ENCODE results near the gene VARS2.
"Not testable (repeated sequence)": the region's sequence is repeated elsewhere in the genome, so short reads cannot be mapped to it uniquely, and the experiment has no call there.

Gene VARS2

DNA sequence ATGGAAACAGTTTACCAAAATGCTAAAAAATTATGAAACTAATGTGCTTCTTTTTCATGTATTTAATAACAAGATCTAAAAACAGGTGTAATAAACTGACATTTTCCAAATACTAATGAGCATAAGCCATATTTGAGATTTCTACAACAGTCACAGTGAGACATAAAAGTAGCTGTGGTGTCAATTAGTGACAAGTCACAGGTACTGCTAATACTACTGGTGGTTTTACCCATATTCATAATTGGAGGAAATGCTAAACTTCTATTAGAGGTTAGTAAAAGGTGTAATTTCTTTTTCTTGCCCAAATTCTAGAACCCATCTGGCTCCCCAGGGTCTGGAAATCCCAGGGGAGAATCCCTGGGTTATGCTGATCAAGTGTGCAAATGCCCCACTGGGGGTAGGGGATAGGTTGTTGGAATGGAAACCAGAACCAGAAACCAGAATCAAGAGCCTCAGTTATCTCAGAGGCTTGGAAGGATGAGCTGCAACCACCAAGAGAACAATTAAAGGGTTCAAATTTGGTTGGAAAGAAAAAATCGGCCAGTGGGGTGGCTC, 13.1 kb upstream of the VARS2 start:
- DNase-seq = no peak

DNA sequence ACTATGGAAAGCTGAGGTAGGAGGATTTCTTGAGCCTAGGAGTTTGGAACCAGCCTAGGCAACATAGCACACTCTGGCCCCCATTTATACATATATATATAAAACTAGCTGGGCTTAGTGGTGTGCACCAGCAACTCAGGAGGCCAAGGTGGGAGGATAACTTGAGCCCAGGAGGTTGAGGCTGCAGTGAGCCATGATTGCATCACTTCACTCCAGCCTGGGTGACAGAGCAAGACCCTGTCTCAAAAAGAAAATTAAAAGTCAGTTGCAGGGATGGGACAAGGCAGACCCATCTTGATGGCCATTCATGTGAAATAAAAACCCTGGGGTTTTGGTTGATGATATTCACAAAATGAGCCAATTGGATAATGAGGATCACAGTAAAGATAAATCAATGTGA, 12.6 kb upstream of the VARS2 start:
- DNase-seq = no peak

DNA sequence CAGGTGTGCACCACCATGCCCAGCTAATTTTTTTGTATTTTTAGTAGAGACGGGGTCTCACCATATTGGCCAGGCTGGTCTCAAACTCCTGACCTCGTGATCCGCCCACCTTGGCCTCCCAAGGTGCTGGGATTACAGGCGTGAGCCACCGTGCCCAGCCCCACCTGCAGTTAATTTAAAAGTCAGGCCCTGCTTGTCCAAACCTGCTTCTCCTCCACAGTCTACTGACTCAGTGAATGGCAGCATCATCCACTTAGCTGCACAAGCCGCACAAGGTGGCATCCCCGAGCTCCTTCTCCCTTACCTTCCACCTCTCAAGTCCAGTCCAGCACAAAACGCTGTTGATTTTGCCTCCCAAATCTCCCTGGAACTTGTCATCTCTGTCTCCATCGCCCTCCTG, 11.8 kb upstream of the VARS2 start:
- not testable (repeated sequence) for DNase-seq

DNA sequence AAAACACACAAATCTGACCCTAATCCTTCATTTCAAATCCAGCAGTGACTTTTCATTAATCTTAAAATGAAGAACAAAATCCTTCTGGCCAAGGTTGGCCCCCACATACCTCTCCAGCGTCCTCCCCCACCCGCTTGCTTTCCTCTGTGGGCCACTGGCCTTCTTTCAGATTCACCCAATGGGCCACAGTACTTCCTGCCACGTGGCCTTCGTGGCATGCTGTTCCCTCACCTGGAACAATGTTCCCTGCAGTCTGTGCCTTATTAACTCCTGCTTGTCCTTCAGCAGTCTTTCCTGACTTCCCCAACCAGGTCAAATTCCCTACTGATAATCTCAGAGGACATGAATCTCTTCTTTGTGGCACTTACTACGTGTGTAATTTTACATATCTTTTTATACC, 11.3 kb upstream of the VARS2 start:
- no peak for DNase-seq

DNA sequence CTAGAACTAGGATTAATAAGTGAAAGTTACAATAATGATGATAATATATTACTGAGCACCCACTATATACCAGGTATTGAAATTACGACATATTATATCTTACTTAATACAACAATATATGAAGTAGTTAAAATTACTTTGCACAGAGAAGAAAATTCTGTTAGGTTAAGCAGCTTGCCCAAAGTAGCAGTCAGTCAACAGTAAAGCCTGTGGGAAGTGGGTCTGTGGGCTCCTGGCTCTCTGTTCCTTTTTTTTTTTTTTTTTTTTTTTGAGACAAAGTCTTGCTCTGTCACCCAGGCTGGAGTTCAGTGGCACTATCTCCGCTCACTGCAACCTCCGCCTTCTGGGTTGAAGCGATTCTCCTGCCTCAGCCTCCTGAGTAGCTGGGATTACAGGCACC, 10.8 kb upstream of the VARS2 start:
- DNase-seq = no peak

DNA sequence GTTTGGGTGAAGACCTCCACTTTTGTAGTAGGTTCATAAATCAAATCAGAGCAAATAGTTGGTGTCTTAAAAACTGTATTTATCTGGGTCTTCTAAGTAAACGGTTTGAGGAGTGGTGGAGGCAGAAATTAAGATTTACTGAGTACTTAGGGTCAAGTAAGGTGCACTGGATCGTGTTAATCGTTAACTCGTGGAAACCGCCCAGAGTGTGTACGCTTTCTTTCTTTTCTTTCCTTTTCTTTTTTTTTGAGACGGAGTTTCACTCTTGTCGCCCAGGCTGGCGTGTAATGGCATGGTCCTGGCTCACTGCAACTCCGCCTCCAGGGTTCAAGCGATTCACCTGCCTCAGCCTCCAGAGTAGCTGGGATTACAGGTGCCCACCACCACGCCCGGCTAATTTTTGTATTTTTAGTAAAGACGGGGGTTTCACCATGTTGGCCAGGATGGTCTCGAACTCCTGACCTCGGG, 6.7 kb upstream of the VARS2 start:
- DNase-seq = not testable (repeated sequence)

DNA sequence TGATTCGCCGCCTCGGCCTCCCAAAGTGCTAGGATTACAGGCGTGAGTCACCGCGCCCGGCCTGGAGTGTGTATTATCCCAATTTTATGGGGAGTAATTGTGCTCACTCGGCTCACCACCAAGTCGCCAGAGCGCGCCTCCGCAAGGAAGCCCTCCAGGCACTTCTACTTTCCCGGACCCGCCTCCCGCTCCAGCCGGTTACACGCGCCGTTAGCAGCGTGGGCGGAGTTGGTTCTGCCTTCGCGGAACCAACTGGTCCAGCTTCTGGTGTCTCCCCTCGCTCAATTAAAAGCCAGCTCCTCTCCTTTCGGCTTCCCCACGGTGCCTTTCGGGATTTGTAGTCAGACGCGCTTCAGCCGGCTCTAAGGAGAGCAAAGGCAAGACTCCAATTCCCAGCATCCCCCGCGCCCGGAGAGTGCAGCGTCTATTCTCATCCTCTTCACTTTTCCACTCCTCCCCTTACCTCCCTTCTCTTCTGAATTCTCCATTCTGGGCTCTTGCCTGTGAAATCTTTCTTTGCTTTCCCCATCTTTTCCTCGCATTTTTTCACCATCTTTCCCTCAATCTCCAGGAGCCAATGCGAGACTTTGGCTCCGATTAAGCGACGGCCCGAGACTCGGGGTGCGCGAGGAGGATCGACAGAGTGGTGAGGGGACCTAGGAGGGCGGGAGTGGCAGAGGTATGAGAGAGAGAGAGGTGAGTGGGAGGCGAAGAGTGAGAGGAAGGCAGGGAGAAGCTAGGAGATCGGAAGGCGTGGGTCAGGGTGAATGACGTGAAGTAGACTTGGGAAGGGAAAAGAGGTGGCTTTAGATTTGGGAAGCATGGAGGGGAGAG, 6.1 kb upstream of the VARS2 start, which contains the start of gene GTF2H4:
TSS of gene GTF2H4 (plus strand) at position 450 of the 834 bp plus-strand sequence.
- DNase-seq = peak; percentile 98 to 99

DNA sequence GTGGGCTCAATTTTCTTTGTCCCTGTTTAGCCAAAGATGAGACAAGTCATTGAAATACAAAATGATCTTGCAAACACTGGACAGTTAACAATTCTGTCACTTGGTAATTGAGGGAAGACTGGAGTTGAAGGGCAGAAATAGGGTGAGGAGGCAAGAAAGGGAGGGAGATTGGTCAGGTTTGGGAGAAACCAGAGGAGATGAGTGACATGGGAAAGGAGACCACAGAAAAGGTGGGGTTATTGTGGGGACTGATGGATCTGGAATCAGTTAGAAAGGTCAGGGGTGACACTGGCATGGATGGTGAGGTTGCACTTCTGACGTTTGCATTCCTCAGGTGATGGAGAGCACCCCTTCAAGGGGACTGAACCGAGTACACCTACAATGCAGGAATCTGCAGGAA, 5.3 kb upstream of the VARS2 start:
- DNase-seq = no peak

DNA sequence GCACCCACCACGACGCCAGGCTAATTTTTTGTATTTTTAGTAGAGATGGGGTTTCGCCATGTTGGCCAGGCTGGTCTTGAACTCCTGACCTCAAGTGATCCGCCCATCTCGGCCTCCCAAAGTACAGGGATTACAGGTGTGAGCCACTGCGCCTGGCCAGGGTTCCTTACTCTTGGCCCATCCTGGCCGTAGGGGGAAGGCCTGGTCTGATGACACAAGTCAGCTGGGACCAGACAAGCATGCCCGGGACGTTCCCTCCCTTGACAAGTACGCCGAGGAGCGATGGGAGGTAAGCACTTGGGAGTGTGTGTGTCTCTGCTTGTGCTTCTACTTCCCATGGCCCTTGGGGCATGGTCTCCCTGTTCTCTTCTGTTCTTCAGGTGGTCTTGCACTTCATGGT, 3.6 kb upstream of the VARS2 start:
- not testable (repeated sequence) for DNase-seq

DNA sequence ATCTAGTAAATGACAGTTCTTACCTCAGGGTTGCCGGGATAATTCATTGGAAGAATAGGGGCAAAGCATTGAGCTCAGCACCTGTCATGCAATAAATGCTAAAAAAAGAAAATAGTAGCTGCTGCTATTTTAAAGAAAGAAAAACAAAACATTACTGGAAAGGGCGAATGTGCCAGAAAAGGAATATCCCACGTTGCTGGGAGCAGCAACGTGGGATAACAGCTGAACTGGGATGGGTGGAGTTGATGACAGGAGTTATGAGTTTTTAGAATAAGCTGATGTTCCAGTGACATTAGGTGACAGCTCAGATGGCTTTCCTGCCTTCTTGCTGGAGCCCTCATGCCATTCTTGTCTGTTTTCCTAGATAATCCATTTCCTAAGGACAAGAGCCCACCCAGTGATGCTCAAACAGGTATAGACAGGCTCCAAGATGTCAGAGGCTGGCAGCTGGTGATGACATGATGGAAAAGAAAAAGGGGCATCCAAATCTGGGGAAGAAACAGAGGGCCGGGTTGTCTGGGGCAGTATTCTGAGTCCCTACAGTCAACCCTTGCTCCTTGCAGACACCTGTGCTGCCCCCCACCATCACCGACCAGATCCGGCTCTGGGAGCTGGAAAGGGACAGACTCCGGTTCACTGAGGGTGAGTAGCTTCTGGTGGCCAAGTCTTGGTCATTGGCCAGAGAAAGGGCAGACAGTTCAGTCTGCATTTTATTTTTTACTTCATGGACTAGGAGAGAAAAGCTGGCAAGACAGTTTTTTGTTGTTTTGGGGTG, 1.1 kb upstream of the VARS2 start:
- DNase-seq = no peak

DNA sequence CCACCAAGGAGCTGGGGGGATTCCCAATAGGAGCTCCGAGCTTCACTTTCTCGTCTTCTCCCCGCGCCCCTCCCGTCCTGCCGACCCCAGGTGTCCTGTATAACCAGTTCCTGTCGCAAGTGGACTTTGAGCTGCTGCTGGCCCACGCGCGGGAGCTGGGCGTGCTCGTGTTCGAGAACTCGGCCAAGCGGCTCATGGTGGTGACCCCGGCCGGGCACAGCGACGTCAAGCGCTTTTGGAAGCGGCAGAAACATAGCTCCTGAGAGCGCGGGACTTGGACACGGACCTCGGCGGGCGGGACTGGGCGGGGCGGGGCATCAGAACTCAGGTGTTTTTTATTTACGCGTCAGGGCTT, 340 bp upstream of the VARS2 start:
- DNase-seq = no peak

DNA sequence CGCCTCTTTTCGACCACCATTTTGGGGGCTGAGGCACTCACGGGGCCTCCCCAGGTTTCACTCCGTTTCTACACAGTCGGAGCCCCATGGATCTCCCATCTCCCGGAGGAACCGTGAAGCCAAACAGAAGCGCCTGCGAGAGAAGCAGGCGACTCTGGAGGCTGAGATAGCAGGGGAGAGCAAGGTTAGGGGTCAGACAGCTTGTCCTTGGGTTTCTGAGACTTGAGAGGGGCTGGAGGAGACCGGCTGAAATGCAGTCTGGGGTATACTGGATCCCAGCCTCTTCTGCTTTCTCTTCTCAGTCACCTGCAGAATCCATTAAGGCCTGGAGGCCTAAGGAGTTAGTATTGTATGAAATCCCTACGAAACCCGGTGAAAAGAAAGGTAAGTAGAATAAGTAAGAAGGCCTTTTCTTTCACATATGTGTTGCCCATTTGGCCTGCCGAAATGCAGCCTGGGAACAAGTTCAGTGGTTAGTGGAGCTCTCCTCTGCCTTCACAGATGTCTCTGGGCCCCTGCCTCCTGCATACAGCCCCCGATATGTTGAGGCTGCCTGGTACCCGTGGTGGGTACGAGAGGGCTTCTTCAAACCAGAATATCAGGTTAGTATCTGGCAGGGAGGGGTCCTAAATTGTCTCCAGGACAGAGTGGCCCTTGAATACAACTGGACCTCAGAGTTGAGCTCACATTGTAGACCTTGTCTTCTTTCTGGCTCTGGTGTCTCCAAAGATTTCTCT, 984 bp downstream of the VARS2 start:
- DNase-seq = no peak

DNA sequence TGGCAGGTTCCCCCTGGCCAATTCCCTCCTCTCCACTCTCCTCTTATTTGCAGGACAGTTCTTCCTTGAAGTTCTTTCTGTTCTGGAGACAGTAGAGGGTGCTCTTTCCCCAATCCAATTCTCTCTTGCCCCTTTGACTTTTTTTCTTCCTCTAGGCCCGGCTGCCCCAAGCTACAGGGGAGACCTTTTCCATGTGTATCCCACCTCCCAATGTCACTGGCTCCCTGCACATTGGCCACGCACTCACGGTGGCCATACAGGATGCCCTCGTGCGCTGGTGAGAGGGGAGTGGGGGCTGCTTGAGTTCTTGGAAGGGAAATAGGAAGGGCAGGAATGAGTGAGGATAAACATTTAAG, 1.5 kb downstream of the VARS2 start:
- peak; percentile 33 to 72 for DNase-seq

DNA sequence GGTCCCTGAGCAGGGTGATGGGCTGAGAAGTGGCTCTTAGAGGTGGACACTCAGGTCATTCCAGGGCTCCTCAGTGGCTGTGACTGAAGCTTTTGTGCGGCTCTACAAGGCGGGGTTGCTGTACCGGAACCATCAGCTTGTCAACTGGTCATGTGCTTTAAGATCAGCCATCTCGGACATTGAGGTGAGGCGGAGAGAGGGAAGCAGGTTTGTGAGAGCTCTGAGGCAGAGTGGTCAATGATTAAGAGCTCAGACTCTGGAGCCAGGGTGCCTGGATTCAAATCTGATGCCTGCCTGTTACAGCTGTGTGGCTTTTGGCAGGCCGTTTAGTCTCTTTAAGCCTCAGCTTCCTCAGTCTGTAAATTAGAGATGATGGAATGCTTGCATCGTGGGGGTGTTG, 3.0 kb downstream of the VARS2 start:
- DNase-seq = no peak

DNA sequence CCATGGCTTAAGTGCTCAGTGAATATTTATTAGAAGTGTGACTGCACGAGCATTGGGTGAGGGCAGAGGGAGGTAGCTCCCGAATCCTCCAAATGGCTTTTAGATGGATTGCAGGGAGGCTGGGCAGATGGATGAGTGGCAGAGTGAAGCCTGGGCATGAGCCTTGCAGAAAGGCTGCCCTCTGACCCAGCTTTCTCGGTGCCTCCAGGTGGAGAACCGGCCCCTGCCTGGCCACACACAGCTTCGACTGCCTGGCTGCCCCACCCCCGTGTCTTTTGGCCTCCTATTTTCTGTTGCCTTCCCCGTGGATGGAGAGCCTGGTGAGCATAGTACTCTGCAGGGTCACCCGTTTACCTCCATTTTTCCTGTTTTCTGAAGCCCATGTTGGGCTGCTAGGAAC, 3.4 kb downstream of the VARS2 start:
- DNase-seq = no peak

DNA sequence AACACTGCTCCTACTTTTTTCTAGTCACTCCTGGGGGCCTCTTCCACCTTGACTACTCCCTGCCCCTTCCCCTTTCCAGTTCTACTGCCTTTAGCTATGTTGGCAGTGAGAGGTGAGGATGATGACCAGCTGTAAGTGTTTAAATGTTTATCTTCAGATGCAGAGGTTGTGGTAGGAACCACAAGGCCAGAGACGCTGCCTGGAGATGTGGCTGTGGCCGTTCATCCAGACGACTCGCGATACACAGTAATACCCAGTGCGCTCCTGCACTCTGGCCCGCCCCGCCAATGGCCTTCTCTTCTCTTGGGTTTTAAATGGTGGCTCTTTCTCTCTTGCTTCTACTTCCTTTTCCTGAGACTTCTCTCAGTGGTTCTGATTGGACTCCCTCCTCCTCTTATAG, 4.6 kb downstream of the VARS2 start:
- no peak for DNase-seq

DNA sequence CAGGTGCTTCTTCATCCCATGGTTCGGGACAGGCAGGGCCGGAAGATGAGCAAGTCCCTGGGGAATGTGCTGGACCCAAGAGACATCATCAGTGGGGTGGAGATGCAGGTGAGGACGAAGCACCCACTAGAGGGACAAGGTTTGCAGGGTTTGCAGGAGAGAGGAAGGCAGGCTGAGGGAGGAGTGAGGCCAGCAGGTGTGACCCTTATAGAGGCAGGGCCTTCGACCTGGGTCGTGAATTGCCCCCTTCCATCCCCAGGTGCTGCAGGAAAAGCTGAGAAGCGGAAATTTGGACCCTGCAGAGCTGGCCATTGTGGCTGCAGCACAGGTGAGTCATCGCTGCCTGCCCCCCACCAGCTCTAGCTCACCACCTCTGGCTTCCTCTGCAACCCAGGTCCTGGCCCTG, 8.4 kb downstream of the VARS2 start:
- DNase-seq = no peak

DNA sequence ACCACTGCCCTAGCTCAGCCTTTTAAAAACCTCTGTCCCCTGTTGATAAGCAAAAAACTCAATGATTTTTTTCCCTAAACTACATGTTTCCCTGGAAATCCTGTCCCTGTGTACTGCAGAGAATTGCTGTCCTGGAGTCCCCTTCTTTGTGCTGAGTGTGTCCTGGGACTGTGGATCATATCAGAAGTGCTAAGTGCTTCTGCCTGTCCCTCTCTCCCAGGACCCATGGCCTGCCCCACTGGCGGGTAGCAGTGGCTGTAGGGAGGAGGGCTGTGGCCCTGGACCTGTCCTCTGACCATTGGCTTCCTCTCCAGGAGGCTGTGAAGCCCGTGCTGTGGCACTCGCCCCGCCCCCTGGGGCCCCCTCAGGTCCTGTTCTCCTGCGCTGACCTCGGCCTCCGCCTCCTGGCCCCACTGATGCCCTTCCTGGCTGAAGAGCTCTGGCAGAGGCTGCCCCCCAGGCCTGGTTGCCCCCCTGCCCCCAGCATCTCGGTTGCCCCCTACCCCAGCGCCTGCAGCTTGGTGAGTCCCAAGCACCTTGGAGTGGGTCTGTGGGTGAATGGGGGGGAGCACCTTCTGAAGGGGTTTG, 10.1 kb downstream of the VARS2 start:
- DNase-seq = not testable (repeated sequence)

DNA sequence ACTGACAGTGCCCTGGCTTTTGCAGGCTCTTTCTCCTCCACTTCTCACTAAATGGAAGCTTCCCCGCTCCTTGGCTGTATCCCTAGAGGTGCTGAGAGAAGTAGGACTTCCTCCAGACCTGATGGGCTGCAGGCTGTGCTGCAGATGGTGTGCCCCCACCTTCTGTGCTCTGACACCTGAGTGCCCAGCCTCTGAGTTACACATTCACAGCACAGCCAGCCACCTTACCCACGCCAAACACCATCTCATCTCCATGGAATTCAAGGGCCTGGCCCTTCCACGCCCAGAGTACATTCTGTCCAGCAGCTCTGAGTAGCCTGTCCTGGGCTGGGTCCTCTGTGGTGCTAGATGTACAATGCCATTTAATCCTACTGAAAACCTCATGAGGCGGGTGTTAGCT, 12.6 kb downstream of the VARS2 start:
- DNase-seq = no peak

DNA sequence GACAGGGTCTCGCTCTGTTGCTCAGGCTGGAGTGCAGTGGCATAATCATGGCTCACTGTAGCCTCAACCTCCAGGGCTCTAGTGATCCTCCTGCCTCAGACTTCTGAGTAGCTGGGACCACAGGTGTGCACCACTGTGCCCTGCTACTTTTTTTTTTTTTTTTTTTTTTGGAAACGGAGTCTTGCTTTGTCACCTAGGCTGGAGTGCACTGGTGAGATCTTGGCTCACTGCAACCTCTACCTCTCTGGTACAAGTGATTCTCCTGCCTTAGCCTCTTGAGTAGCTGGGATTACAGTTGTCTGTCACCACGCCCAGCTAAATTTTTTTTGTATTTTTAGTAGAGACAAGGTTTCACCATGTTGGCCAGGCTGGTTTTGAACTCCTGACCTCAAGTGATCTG, 13.0 kb downstream of the VARS2 start:
- DNase-seq = not testable (repeated sequence)

DNA sequence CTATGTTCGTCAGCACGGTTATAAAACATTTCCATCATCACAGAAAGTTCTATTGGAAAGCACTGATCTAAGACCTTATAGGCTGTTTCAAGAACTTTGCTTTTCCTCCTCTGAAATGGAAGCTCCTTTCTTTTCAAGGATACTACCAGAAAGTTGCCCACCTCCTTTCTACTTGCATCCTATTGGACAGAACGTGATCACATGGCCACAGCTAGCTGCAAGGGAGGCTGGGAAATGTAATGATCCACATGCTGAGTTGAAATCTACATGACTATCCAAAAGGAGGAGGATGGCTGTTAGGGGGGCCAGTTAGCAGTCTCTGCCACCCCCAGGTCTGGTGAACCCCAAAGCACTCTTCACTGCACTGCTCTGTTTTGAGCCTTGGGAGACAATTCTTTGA, 14.6 kb downstream of the VARS2 start:
- DNase-seq = no peak

DNA sequence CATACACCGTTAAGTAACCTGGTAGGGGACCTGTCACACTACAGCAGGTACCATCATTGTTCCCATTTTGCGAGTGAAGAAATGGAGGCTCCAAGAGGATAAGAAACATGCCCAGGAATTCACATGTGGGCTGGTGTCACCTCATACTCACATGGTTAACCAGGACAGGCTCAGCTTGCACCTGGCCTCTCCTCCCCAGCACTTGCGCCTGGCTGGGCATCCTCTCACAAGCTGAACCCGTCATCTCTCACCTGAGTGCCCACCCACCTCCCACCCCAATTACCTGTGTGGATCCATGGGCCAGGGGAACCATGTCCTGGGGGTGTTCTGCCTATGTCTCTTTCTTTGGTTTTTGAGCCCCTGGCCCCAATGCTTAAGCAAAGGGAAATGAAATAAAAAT, 16.5 kb downstream of the VARS2 start:
- DNase-seq = no peak

DNA sequence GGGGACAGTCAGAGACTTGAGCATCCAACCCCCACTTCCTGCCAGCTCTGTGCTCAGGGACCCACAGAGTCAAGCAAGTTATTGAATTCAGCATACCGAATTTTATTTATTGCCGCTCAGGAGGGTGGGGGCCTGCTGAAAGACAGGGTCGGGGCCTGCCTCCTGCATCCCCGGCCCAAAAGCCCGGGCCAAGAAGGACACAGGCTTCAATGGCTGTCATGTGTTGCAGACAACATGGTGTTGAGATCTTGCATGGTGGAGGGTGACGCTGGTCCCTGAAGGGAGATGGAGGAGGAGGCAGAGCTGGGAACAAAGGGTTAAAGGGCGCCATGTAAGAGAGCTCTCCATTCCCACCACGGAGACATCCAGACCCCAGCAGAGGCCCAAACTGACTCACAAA, 17.2 kb downstream of the VARS2 start:
- no peak for DNase-seq
